H1 (cell line): ENCODE results near the gene GMEB2. TPM values are rescaled to one million over a fixed set of nuclear protein-coding genes. Genes with fewer than 3 reads are reported as not detected.

ENCODE experiments used
- ASH2L ChIP-seq: fragments of 200-600, 300-600 bp; sonication (generic); IDR thresholded peaks from one replicate; pipeline ENCODE4 v1.7.1; 2017; ENCODE audit warnings: low read length
- CBX5 ChIP-seq: fragments of 300-800, 300-1000 bp; sonication (generic); IDR thresholded peaks from 2 replicates; pipeline ENCODE4 v1.7.1; 2016; ENCODE audit warnings: antibody characterized with exemption, low read length, low read depth
- CBX8 ChIP-seq: fragments of 300-800, 300-1000 bp; sonication (generic); IDR thresholded peaks from 2 replicates; pipeline ENCODE4 v1.7.1; 2016; ENCODE audit warnings: low read depth, low read length, borderline replicate concordance
- CHD1 ChIP-seq: IDR thresholded peaks from 2 replicates; pipeline ENCODE4 v1.6.1; 2012; ENCODE audit warnings: low read depth, low read length, improper control_type of control experiment
- GABPA ChIP-seq: IDR thresholded peaks from 2 replicates; pipeline ENCODE4 v1.6.1; 2011; ENCODE audit warnings: mild to moderate bottlenecking, low read length, moderate library complexity, borderline replicate concordance; ENCODE audit not compliant: insufficient read depth
- GTF2F1 ChIP-seq: IDR thresholded peaks from 2 replicates; pipeline ENCODE4 v1.6.1; 2012; ENCODE audit warnings: low read depth, low read length, improper control_type of control experiment, borderline replicate concordance
- HDAC2 ChIP-seq, 2 experiments: fragments of 300-600 bp in 1 of 2; sonication (generic) in 1 of 2; IDR thresholded peaks; 2 replicates each; pipeline ENCODE4 v1.6.1; 2011 to 2012; ENCODE audit warnings: low read depth in 2 of 2, low read length in 2 of 2, mild to moderate bottlenecking in 2 of 2, moderate library complexity in 2 of 2, borderline replicate concordance in 1 of 2, inconsistent platforms in 1 of 2
- KDM1A ChIP-seq: fragments of 200-600, 300-600 bp; sonication (generic); IDR thresholded peaks from 2 replicates; pipeline ENCODE4 v1.7.1; 2016; ENCODE audit warnings: mild to moderate bottlenecking, low read length, borderline replicate concordance
- KDM4A ChIP-seq: IDR thresholded peaks from one replicate; pipeline ENCODE4 v1.7.1; 2012; ENCODE audit warnings: low read depth, mild to moderate bottlenecking, moderate library complexity, low read length, inconsistent platforms; ENCODE audit not compliant: severe bottlenecking
- NANOG ChIP-seq: IDR thresholded peaks from 2 replicates; pipeline ENCODE4 v1.6.1; 2011; ENCODE audit warnings: low read length, low read depth, mild to moderate bottlenecking, inconsistent platforms; ENCODE audit not compliant: insufficient read depth, poor library complexity, severe bottlenecking
- POLR2A ChIP-seq, 2 experiments: IDR thresholded peaks; 1 replicate in 1 of 2; 2 replicates in 1 of 2; pipeline ENCODE4 v1.6.1; 2011; ENCODE audit warnings: low read depth in 2 of 2, low read length in 2 of 2, mild to moderate bottlenecking in 2 of 2; ENCODE audit errors: control extremely low read depth in 1 of 2
- POU5F1 ChIP-seq: IDR thresholded peaks from 2 replicates; pipeline ENCODE4 v1.6.1; 2011; ENCODE audit warnings: low read depth, mild to moderate bottlenecking, low read length, moderate library complexity
- RAD21 ChIP-seq, 2 experiments: IDR thresholded peaks in 1 of 2; conservative IDR thresholded peaks in 1 of 2; 2 replicates each; pipeline ENCODE4 v1.6.1; 2011; ENCODE audit warnings: low read depth in 2 of 2, low read length in 2 of 2, improper control_type of control experiment in 1 of 2, inconsistent platforms in 1 of 2, mild to moderate bottlenecking in 1 of 2, moderate library complexity in 1 of 2
- RBBP5 ChIP-seq: IDR thresholded peaks from 2 replicates; pipeline ENCODE4 v1.7.1; 2012; ENCODE audit warnings: low read depth, mild to moderate bottlenecking, inconsistent platforms, low read length, moderate library complexity, borderline replicate concordance
- SIN3A ChIP-seq, 2 experiments: IDR thresholded peaks in 1 of 2; conservative IDR thresholded peaks in 1 of 2; 2 replicates each; pipeline ENCODE4 v1.6.1; 2011 to 2012; ENCODE audit warnings: low read length in 2 of 2, improper control_type of control experiment in 1 of 2, low read depth in 1 of 2, mild to moderate bottlenecking in 1 of 2
- SP4 ChIP-seq: IDR thresholded peaks from 2 replicates; pipeline ENCODE4 v1.6.1; 2012; ENCODE audit warnings: low read length, inconsistent platforms
- SRF ChIP-seq: IDR thresholded peaks from 2 replicates; pipeline ENCODE4 v1.6.1; 2011; ENCODE audit warnings: mild to moderate bottlenecking, low read depth, low read length, moderate library complexity
- TAF7 ChIP-seq: optimal IDR thresholded peaks from 2 replicates; pipeline ENCODE3; 2011; ENCODE audit warnings: low read depth, mild to moderate bottlenecking, inconsistent platforms, low read length, moderate library complexity, borderline replicate concordance
- ZNF274 ChIP-seq: IDR thresholded peaks from 2 replicates; pipeline ENCODE4 v1.7.0; 2012; ENCODE audit warnings: low read length, borderline replicate concordance; ENCODE audit errors: extremely low read depth
- polyA plus RNA-seq, 7 experiments: library from polyadenylated mRNA; depleted of rRNA in 3 of 7; stranded (reverse) in 5 of 7; unstranded in 2 of 7; fragments of >200 nt in 5 of 7; fragments of 200-250 nt in 2 of 7; gene quantifications; 1 replicate in 5 of 7; 2 replicates in 1 of 7; 4 replicates in 1 of 7; pipeline versions ENCODE4 v1.2.1 to v1.2.3, GENCODE V29; 2011 to 2013; ENCODE audit warnings: missing spikeins in 2 of 7, mixed read lengths in 2 of 7
- total RNA-seq: library from RNA; stranded (reverse); fragmentation: NEBNext Ultra II Directional; extraction: Animal tissue kit (Norgen Biotek cat#: 25700); gene quantifications from 2 replicates; pipeline ENCODE4 v1.2.1, GENCODE V29; 2021
- TF ChIP-seq, protein P1 (sequence below): IDR thresholded peaks from 2 replicates; pipeline ENCODE4 v1.6.1; 2012; ENCODE audit warnings: low read length, inconsistent platforms
- TF ChIP-seq, protein P2 (sequence below): IDR thresholded peaks from 2 replicates; pipeline ENCODE4 v1.6.1; 2011; ENCODE audit warnings: low read depth, mild to moderate bottlenecking, low read length; ENCODE audit not compliant: insufficient read depth

GMEB2 gene
- total and polyA plus RNA-seq, 2 of the 8 experiments (the other 6 are each of a cell fraction or from before 2014, with no cell fraction given), result 12.9 to 14.2 TPM

GRCh38 chr20:63652192-63652980 is 25.5 kb upstream of the GMEB2 start (continued):
- TF ChIP-seq, protein P1, sequence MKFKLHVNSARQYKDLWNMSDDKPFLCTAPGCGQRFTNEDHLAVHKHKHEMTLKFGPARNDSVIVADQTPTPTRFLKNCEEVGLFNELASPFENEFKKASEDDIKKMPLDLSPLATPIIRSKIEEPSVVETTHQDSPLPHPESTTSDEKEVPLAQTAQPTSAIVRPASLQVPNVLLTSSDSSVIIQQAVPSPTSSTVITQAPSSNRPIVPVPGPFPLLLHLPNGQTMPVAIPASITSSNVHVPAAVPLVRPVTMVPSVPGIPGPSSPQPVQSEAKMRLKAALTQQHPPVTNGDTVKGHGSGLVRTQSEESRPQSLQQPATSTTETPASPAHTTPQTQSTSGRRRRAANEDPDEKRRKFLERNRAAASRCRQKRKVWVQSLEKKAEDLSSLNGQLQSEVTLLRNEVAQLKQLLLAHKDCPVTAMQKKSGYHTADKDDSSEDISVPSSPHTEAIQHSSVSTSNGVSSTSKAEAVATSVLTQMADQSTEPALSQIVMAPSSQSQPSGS, result no peak
- no peak for TF ChIP-seq POLR2A (IDR thresholded peaks at IDR 0.05; ENCODE audit: control extremely low read depth in 1 of 2, low read depth in 2 of 2, low read length in 2 of 2)
- TF ChIP-seq NANOG, result no peak
- no peak for TF ChIP-seq ASH2L
- no peak for TF ChIP-seq SP4
- peak; percentile 47 for TF ChIP-seq KDM4A
- TF ChIP-seq HDAC2 (IDR thresholded peaks at IDR 0.05; ENCODE audit: borderline replicate concordance in 1 of 2, low read depth in 2 of 2, low read length in 2 of 2), result peak in 1 of 2 experiments; percentile 50; a peak in 1 of 4 replicates
- TF ChIP-seq GABPA, result no peak
- TF ChIP-seq RAD21 (IDR thresholded peaks at IDR 0.05 in 1 of 2, conservative IDR thresholded peaks at IDR 0.05 in 1 of 2; ENCODE audit: low read depth in 2 of 2, low read length in 2 of 2), result no peak
- TF ChIP-seq GTF2F1, result no peak
- TF ChIP-seq CBX8, result no peak
- TF ChIP-seq CHD1, result no peak
- peak; percentile 29; the same call in 1 of the 2 replicates for TF ChIP-seq RBBP5
- no peak for TF ChIP-seq POU5F1
- no peak for TF ChIP-seq CBX5
- no peak for TF ChIP-seq ZNF274
- TF ChIP-seq TAF7, result no peak
- TF ChIP-seq, protein P2, sequence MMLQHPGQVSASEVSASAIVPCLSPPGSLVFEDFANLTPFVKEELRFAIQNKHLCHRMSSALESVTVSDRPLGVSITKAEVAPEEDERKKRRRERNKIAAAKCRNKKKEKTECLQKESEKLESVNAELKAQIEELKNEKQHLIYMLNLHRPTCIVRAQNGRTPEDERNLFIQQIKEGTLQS, result no peak
- no peak for TF ChIP-seq SRF
- TF ChIP-seq KDM1A, result no peak
- TF ChIP-seq SIN3A (conservative IDR thresholded peaks at IDR 0.05 in 1 of 2, IDR thresholded peaks at IDR 0.05 in 1 of 2; ENCODE audit: low read depth in 1 of 2, low read length in 2 of 2), result no peak
